T-helper 17 cell (primary cell): ENCODE results near the gene S1PR2. TPM values are rescaled to one million over a fixed set of nuclear protein-coding genes. Genes with fewer than 3 reads are reported as not detected.

Experiments
- ATAC-seq: fragments of 150-1000 bp; cut with Tn5 transposase; 2 replicates; pipeline ENCODE4 v1.10.0; 2021; ENCODE audit warnings: mild to moderate bottlenecking, moderate library complexity
- DNase-seq, 3 donors: peaks; one replicate each; pipeline versions ENCODE4 v3.0.0 to v3.0.0-alpha.2; 2020 to 2021
- H3K9me3 ChIP-seq: one replicate; pipeline ENCODE4 v1.7.0; 2013; ENCODE audit warnings: low read length, mild to moderate bottlenecking; ENCODE audit not compliant: control insufficient read depth, poor library complexity, severe bottlenecking
- H3K27ac Mint-ChIP-seq: one replicate; pipeline ENCODE4 v1.8.0; 2022; ENCODE audit warnings: mild to moderate bottlenecking, moderate library complexity, mixed read lengths
- H3K27me3 Mint-ChIP-seq: one replicate; pipeline ENCODE4 v1.8.0; 2022; ENCODE audit warnings: mixed read lengths
- H3K36me3 Mint-ChIP-seq: one replicate; pipeline ENCODE4 v1.8.0; 2022; ENCODE audit warnings: low read depth, mixed read lengths
- H3K4me1 Mint-ChIP-seq: one replicate; pipeline ENCODE4 v1.8.0; 2022; ENCODE audit warnings: mild to moderate bottlenecking, mixed read lengths
- H3K4me3 Mint-ChIP-seq: one replicate; pipeline ENCODE4 v1.8.0; 2022; ENCODE audit warnings: mild to moderate bottlenecking, moderate library complexity, mixed read lengths
- total RNA-seq, 4 donors: library from RNA in 2 of 4; stranded (reverse) in 2 of 4; gene quantifications; one replicate each; pipeline ENCODE4 v1.2.3 and lab custom pipeline; 2022 to 2026

S1PR2 gene
- total RNA-seq, 2 donors from 2014 or later: 14.2 to 18.1 TPM

GRCh38 chr19:10226376-10227025 is 4.6 kb downstream of the S1PR2 start:
- DNase-seq (no peak), ATAC-seq (no peak)
- Mint-ChIP-seq H3K4me3 (no peak overlapping the region), H3K4me1 (peaks cover 23% of the 10 kb centered on the region), H3K36me3 (peaks cover 6% of the 10 kb centered on the region), H3K27ac (peak overlapping the region; percentile 63), H3K27me3 (no peaks in the 10 kb centered on the region)
- H3K9me3 ChIP-seq: no peaks in the 10 kb centered on the region

GRCh38 chr19:10226021-10226375 is 5.1 kb downstream of the S1PR2 start:
- ATAC-seq: no peak

GRCh38 chr19:10224337-10224736 is 6.8 kb downstream of the S1PR2 start:
- DNase-seq (no peak), ATAC-seq (no peak)
- peaks cover 7% of the 10 kb centered on the region for H3K36me3 Mint-ChIP-seq
- H3K9me3 ChIP-seq: no peaks in the 10 kb centered on the region
- H3K27me3 Mint-ChIP-seq: no peaks in the 10 kb centered on the region
- peak overlapping the region; percentile 61 for H3K27ac Mint-ChIP-seq
- H3K4me1 Mint-ChIP-seq: peaks cover 16% of the 10 kb centered on the region
- H3K4me3 Mint-ChIP-seq: no peak overlapping the region

More at GRCh38 chr19:10226021-10226375, 5.1 kb downstream of the S1PR2 start:
- Mint-ChIP-seq H3K27me3 (no peaks in the 10 kb centered on the region), H3K4me1 (peaks cover 23% of the 10 kb centered on the region), H3K36me3 (peaks cover 7% of the 10 kb centered on the region), H3K27ac (peak overlapping the region; percentile 63), H3K4me3 (no peak overlapping the region)
- no peaks in the 10 kb centered on the region for H3K9me3 ChIP-seq
- no peak for DNase-seq

- no peaks in the 10 kb centered on the region for H3K9me3 ChIP-seq
- no peak for DNase-seq
- H3K4me3 Mint-ChIP-seq: peak overlapping the region; percentile 50
- no peaks in the 10 kb centered on the region for H3K27me3 Mint-ChIP-seq
- H3K4me1 Mint-ChIP-seq: peaks cover 16% of the 10 kb centered on the region
- no peak for ATAC-seq
- H3K36me3 Mint-ChIP-seq: peaks cover 7% of the 10 kb centered on the region
- H3K27ac Mint-ChIP-seq: peak overlapping the region; percentile 61
Measured at GRCh38 chr19:10223488-10224213, 7.5 kb downstream of the S1PR2 start.

- H3K27me3 Mint-ChIP-seq: no peaks in the 10 kb centered on the region
- DNase-seq (no peak), ATAC-seq (no peak)
- H3K27ac Mint-ChIP-seq: peak overlapping the region; percentile 87
- H3K4me3 Mint-ChIP-seq: no peak overlapping the region
- peaks cover 16% of the 10 kb centered on the region for H3K4me1 Mint-ChIP-seq
- H3K36me3 Mint-ChIP-seq: peaks cover 7% of the 10 kb centered on the region
- H3K9me3 ChIP-seq: no peaks in the 10 kb centered on the region
Measured at GRCh38 chr19:10222201-10222890, 8.8 kb downstream of the S1PR2 start.

GRCh38 chr19:10220695-10221094 is 10.4 kb downstream of the S1PR2 start:
- H3K27ac Mint-ChIP-seq: peak overlapping the region; percentile 87

GRCh38 chr19:10219678-10220077 is 11.5 kb downstream of the S1PR2 start:
- Mint-ChIP-seq H3K4me1 (peaks cover 11% of the 10 kb centered on the region), H3K4me3 (no peak overlapping the region), H3K27me3 (no peaks in the 10 kb centered on the region), H3K36me3 (peaks cover 7% of the 10 kb centered on the region), H3K27ac (peak overlapping the region; percentile 87)
- H3K9me3 ChIP-seq: no peaks in the 10 kb centered on the region
- ATAC-seq (peak; percentile 86), DNase-seq (peak in 2 of 3 donors; percentile 19 to 44)

More at GRCh38 chr19:10220695-10221094, 10.4 kb downstream of the S1PR2 start:
- H3K9me3 ChIP-seq: no peaks in the 10 kb centered on the region
- H3K36me3 Mint-ChIP-seq: peaks cover 7% of the 10 kb centered on the region
- H3K4me1 Mint-ChIP-seq: peaks cover 11% of the 10 kb centered on the region
- ATAC-seq (no peak), DNase-seq (no peak)
- H3K27me3 Mint-ChIP-seq: no peaks in the 10 kb centered on the region
- H3K4me3 Mint-ChIP-seq: no peak overlapping the region

- no peak overlapping the region for H3K27ac Mint-ChIP-seq
- ATAC-seq: no peak
Measured at GRCh38 chr19:10217085-10217484, 14.0 kb downstream of the S1PR2 start.

GRCh38 chr19:10214784-10215183 is 16.3 kb downstream of the S1PR2 start:
- H3K4me1 Mint-ChIP-seq: peaks cover 4% of the 10 kb centered on the region
- DNase-seq (no peak), ATAC-seq (no peak)
- H3K9me3 ChIP-seq: peaks cover 2% of the 10 kb centered on the region
- no peak overlapping the region for H3K4me3 Mint-ChIP-seq
- H3K27ac Mint-ChIP-seq: no peak overlapping the region
- no peaks in the 10 kb centered on the region for H3K27me3 Mint-ChIP-seq
- no peaks in the 10 kb centered on the region for H3K36me3 Mint-ChIP-seq

More at GRCh38 chr19:10217085-10217484, 14.0 kb downstream of the S1PR2 start:
- no peak overlapping the region for H3K4me3 Mint-ChIP-seq
- peaks cover 2% of the 10 kb centered on the region for H3K9me3 ChIP-seq
- DNase-seq: no peak
- peaks cover 2% of the 10 kb centered on the region for H3K36me3 Mint-ChIP-seq
- H3K27me3 Mint-ChIP-seq: no peaks in the 10 kb centered on the region
- H3K4me1 Mint-ChIP-seq: peaks cover 3% of the 10 kb centered on the region

- H3K27me3 Mint-ChIP-seq: no peaks in the 10 kb centered on the region
- DNase-seq: no peak
- ATAC-seq: no peak
- H3K9me3 ChIP-seq: peaks cover 2% of the 10 kb centered on the region
- H3K27ac Mint-ChIP-seq: no peak overlapping the region
- no peaks in the 10 kb centered on the region for H3K36me3 Mint-ChIP-seq
- peaks cover 2% of the 10 kb centered on the region for H3K4me1 Mint-ChIP-seq
- no peak overlapping the region for H3K4me3 Mint-ChIP-seq
Measured at GRCh38 chr19:10211691-10212090, 19.4 kb downstream of the S1PR2 start.

GRCh38 chr19:10211061-10211460 is 20.1 kb downstream of the S1PR2 start:
- no peak overlapping the region for H3K27ac Mint-ChIP-seq
- no peak overlapping the region for H3K4me3 Mint-ChIP-seq
- no peaks in the 10 kb centered on the region for H3K36me3 Mint-ChIP-seq
- H3K27me3 Mint-ChIP-seq: no peaks in the 10 kb centered on the region
- no peak for ATAC-seq
- peaks cover 2% of the 10 kb centered on the region for H3K9me3 ChIP-seq
- DNase-seq: no peak
- peaks cover 2% of the 10 kb centered on the region for H3K4me1 Mint-ChIP-seq

GRCh38 chr19:10209315-10209714 is 21.8 kb downstream of the S1PR2 start:
- no peak for DNase-seq
- no peak overlapping the region for H3K27ac Mint-ChIP-seq
- no peaks in the 10 kb centered on the region for H3K27me3 Mint-ChIP-seq
- peaks cover 5% of the 10 kb centered on the region for H3K4me1 Mint-ChIP-seq
- no peak for ATAC-seq
- peaks cover 2% of the 10 kb centered on the region for H3K9me3 ChIP-seq
- no peak overlapping the region for H3K4me3 Mint-ChIP-seq
- H3K36me3 Mint-ChIP-seq: no peaks in the 10 kb centered on the region

- Mint-ChIP-seq H3K4me3 (no peak overlapping the region), H3K36me3 (no peaks in the 10 kb centered on the region), H3K4me1 (peaks cover 5% of the 10 kb centered on the region), H3K27ac (no peak overlapping the region), H3K27me3 (no peaks in the 10 kb centered on the region)
- ATAC-seq (no peak), DNase-seq (no peak)
- no peaks in the 10 kb centered on the region for H3K9me3 ChIP-seq
Measured at GRCh38 chr19:10207026-10207425, 24.1 kb downstream of the S1PR2 start.
